ENCODE measurements around the gene RPS10.

GRCh38 chr6:34412016-34412415 is 13.9 kb downstream of the RPS10 start:
- TF ChIP-seq, protein P1, sequence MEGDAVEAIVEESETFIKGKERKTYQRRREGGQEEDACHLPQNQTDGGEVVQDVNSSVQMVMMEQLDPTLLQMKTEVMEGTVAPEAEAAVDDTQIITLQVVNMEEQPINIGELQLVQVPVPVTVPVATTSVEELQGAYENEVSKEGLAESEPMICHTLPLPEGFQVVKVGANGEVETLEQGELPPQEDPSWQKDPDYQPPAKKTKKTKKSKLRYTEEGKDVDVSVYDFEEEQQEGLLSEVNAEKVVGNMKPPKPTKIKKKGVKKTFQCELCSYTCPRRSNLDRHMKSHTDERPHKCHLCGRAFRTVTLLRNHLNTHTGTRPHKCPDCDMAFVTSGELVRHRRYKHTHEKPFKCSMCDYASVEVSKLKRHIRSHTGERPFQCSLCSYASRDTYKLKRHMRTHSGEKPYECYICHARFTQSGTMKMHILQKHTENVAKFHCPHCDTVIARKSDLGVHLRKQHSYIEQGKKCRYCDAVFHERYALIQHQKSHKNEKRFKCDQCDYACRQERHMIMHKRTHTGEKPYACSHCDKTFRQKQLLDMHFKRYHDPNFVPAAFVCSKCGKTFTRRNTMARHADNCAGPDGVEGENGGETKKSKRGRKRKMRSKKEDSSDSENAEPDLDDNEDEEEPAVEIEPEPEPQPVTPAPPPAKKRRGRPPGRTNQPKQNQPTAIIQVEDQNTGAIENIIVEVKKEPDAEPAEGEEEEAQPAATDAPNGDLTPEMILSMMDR (conservative IDR thresholded peaks at IDR 0.05 in 1 of 2, IDR thresholded peaks at IDR 0.05 in 1 of 2; ENCODE audit: low read depth in 1 of 2, low read length in 2 of 2) = no peak
- TF ChIP-seq EZH2 (IDR thresholded peaks at IDR 0.05; ENCODE audit: low read length, missing control alignments) = no peak

All from fibroblast of lung (primary cell).